GM23338 (cell line): Measurements from ENCODE around the gene NEU4. TPM values are rescaled to one million over a fixed set of nuclear protein-coding genes. Genes with fewer than 3 reads are reported as not detected.

ENCODE experiments used
- ATAC-seq: fragments of 200-7000 bp; cut with Tn5 transposase; 3 replicates; pipeline ENCODE4 v1.9.1; 2020
- DNase-seq: peaks from one replicate; pipeline ENCODE4 v3.0.0-alpha.2; 2015; ENCODE audit warnings: low spot score
- H2AFZ ChIP-seq: fragments of 200-600 bp; sonication (generic); 2 replicates; pipeline ENCODE4 v1.8.0; 2016; ENCODE audit warnings: antibody characterized with exemption, mild to moderate bottlenecking, moderate library complexity
- H3F3A ChIP-seq: fragments of 200-600 bp; sonication (generic); replicated peaks from 2 replicates; pipeline ENCODE4 v1.8.0; 2017; ENCODE audit warnings: antibody characterized with exemption, mixed run types, low read depth
- H3K27ac ChIP-seq: fragments of 200-600 bp; sonication (generic); 2 replicates; pipeline ENCODE4 v1.6.1; 2016; ENCODE audit warnings: low read depth
- H3K27me3 ChIP-seq: fragments of 200-600 bp; sonication (generic); 2 replicates; pipeline ENCODE4 v1.8.0; 2016; ENCODE audit warnings: mild to moderate bottlenecking, mixed run types, moderate library complexity; ENCODE audit not compliant: insufficient read depth
- H3K36me3 ChIP-seq: fragments of 200-600 bp; sonication (generic); 2 replicates; pipeline ENCODE4 v1.8.0; 2016; ENCODE audit warnings: mild to moderate bottlenecking; ENCODE audit not compliant: insufficient read depth
- H3K4me1 ChIP-seq: fragments of 200-600 bp; sonication (generic); 2 replicates; pipeline ENCODE4 v1.8.0; 2016; ENCODE audit warnings: mild to moderate bottlenecking, moderate library complexity; ENCODE audit not compliant: insufficient read depth
- H3K4me2 ChIP-seq: fragments of 200-600 bp; sonication (generic); 2 replicates; pipeline ENCODE4 v1.7.1; 2017; ENCODE audit warnings: mixed run types
- H3K4me3 ChIP-seq: fragments of 200-600 bp; sonication (generic); 2 replicates; pipeline ENCODE4 v1.6.1; 2016; ENCODE audit warnings: mixed run types
- H3K79me2 ChIP-seq: fragments of 200-600 bp; sonication (generic); replicated peaks from 2 replicates; pipeline ENCODE4 v1.8.0; 2017; ENCODE audit warnings: mild to moderate bottlenecking; ENCODE audit not compliant: insufficient read depth
- H3K9me2 ChIP-seq: fragments of 200-600 bp; sonication (generic); 2 replicates; pipeline ENCODE4 v1.8.0; 2017; ENCODE audit not compliant: insufficient read depth
- H4K20me1 ChIP-seq: fragments of 200-600 bp; sonication (generic); replicated peaks from 2 replicates; pipeline ENCODE4 v1.8.0; 2017; ENCODE audit warnings: mild to moderate bottlenecking; ENCODE audit not compliant: insufficient read depth
- H3K27ac Mint-ChIP-seq: 2 replicates; pipeline ENCODE4 v1.8.0; 2020; ENCODE audit warnings: inconsistent platforms, mild to moderate bottlenecking, moderate library complexity, mixed read lengths
- H3K27me3 Mint-ChIP-seq: 3 replicates; pipeline ENCODE4 v1.8.0; 2022; ENCODE audit warnings: low read depth, mild to moderate bottlenecking, moderate library complexity, mixed read lengths, inconsistent platforms; ENCODE audit not compliant: insufficient read depth, poor library complexity
- H3K36me3 Mint-ChIP-seq: 3 replicates; pipeline ENCODE4 v1.8.0; 2021; ENCODE audit warnings: low read depth, mild to moderate bottlenecking, inconsistent platforms, moderate library complexity, mixed read lengths
- H3K4me1 Mint-ChIP-seq: 3 replicates; pipeline ENCODE4 v1.8.0; 2020; ENCODE audit warnings: mild to moderate bottlenecking, inconsistent platforms, mixed read lengths
- H3K4me3 Mint-ChIP-seq: 3 replicates; pipeline ENCODE4 v1.8.0; 2021; ENCODE audit warnings: moderate library complexity, mild to moderate bottlenecking, inconsistent platforms, mixed read lengths
- H3K9me3 Mint-ChIP-seq: 3 replicates; pipeline ENCODE4 v1.8.0; 2020; ENCODE audit warnings: moderate library complexity, mild to moderate bottlenecking, inconsistent platforms, mixed read lengths
- CTCF ChIP-seq, 2 experiments: fragments of 200-600 bp in 1 of 2; sonication (generic) in 1 of 2; conservative IDR thresholded peaks; 2 replicates each; pipeline versions ENCODE4 v1.5.1 to v1.6.1; 2016 to 2017; ENCODE audit warnings: antibody characterized with exemption in 2 of 2, low read depth in 2 of 2, mild to moderate bottlenecking in 2 of 2, moderate library complexity in 1 of 2
- ETS1 ChIP-seq: IDR thresholded peaks from 2 replicates; pipeline ENCODE4 v1.6.1; 2016; ENCODE audit warnings: antibody characterized with exemption
- EZH2 ChIP-seq: fragments of 200-600 bp; sonication (generic); IDR thresholded peaks from one replicate; pipeline ENCODE4 v1.8.0; 2017; ENCODE audit warnings: antibody characterized with exemption, mild to moderate bottlenecking, low read depth; ENCODE audit not compliant: unreplicated experiment
- EZH2phosphoT487 ChIP-seq: fragments of 200-600 bp; sonication (generic); IDR thresholded peaks from one replicate; pipeline ENCODE4 v1.8.1; 2018; ENCODE audit warnings: antibody characterized with exemption; ENCODE audit not compliant: unreplicated experiment
- STAT1 ChIP-seq: IDR thresholded peaks from one replicate; pipeline ENCODE4 v1.6.1; 2016; ENCODE audit warnings: antibody characterized with exemption; ENCODE audit not compliant: unreplicated experiment
- ZNF114 ChIP-seq: fragments of 250-450 bp; sonication (Bioruptor Pico); IDR thresholded peaks from 2 replicates; pipeline ENCODE4 v1.5.0; 2020; ENCODE audit warnings: mild to moderate bottlenecking, moderate library complexity
- ZNF462 ChIP-seq: fragments of 250-450 bp; sonication (Bioruptor Pico); IDR thresholded peaks from 2 replicates; pipeline ENCODE4 v1.5.0; 2020; ENCODE audit warnings: mild to moderate bottlenecking, moderate library complexity
- polyA plus RNA-seq: library from polyadenylated mRNA; unstranded; fragments of >200 nt; fragmentation: Nextera tagmentation; extraction: Ambion mirVana; gene quantifications from 2 replicates; pipeline ENCODE4 v1.2.1, GENCODE V29; 2016
- total RNA-seq: library from RNA; depleted of rRNA; stranded (reverse); fragments of >200 nt; shearing (Covaris generic); gene quantifications from 2 replicates; pipeline ENCODE4 v1.2.3, GENCODE V29; 2014

NEU4 gene
- total and polyA plus RNA-seq, 2 experiments from 2014 or later = 0.29 to 1.2 TPM

- TF ChIP-seq ZNF462 (no peak), EZH2phosphoT487 (no peak), STAT1 (no peak), EZH2 (no peak), ZNF114 (CRISPR knock-in tag) (no peak)
Measured at GRCh38 chr2:241763551-241764274, 45.3 kb upstream of the NEU4 start (continued).

- peaks cover 12% of the 10 kb centered on the region for H3K27me3 Mint-ChIP-seq
- no peaks in the 10 kb centered on the region for H3K79me2 ChIP-seq
- H3K4me3 ChIP-seq = no peak overlapping the region
- H3K27me3 ChIP-seq = no peaks in the 10 kb centered on the region
- H3K36me3 Mint-ChIP-seq = peaks cover 16% of the 10 kb centered on the region
- peak; percentile 75 for ATAC-seq
- H2AFZ ChIP-seq = no peak overlapping the region
- no peak overlapping the region for H3K27ac ChIP-seq
- no peak overlapping the region for H3K27ac Mint-ChIP-seq
- H3K4me3 Mint-ChIP-seq = no peak overlapping the region
- no peaks in the 10 kb centered on the region for H3K9me2 ChIP-seq
- H3K9me3 Mint-ChIP-seq = peaks cover 16% of the 10 kb centered on the region
- H3K4me1 ChIP-seq = no peaks in the 10 kb centered on the region
- peaks cover 6% of the 10 kb centered on the region; the same call in 2 of the 3 replicates for H3K4me1 Mint-ChIP-seq
- no peaks in the 10 kb centered on the region for H4K20me1 ChIP-seq
- H3K36me3 ChIP-seq = no peaks in the 10 kb centered on the region
- TF ChIP-seq ETS1 (no peak), CTCF (conservative IDR thresholded peaks at IDR 0.05; ENCODE audit: low read depth in 2 of 2) (peak in 1 of 2 experiments; percentile 38; a peak in 2 of 4 replicates)
- H3K4me2 ChIP-seq = no peak overlapping the region
- no peak for DNase-seq
- H3F3A ChIP-seq = peaks cover 6% of the 10 kb centered on the region; the same call in 1 of the 2 replicates
Measured at GRCh38 chr2:241764275-241765241, 44.4 kb upstream of the NEU4 start.
